Endothelial cell of umbilical vein (primary cell): ENCODE results near the gene TMEFF2.

Experiments used
- CTCF ChIP-seq, 2 donors: IDR thresholded peaks; 1 replicate in 1 of 2; 2 replicates in 1 of 2; pipeline ENCODE4 v1.5.1; 2011; ENCODE audit warnings: low read length in 2 of 2, mild to moderate bottlenecking in 2 of 2, moderate library complexity in 2 of 2, control low read depth in 1 of 2, inconsistent platforms in 1 of 2, low read depth in 1 of 2; ENCODE audit not compliant: insufficient read depth in 1 of 2; ENCODE audit errors: extremely low read depth in 1 of 2
- EZH2 ChIP-seq: IDR thresholded peaks from 2 replicates; pipeline ENCODE4 v1.6.1; 2012; ENCODE audit warnings: borderline replicate concordance, low read depth, mild to moderate bottlenecking, moderate library complexity, low read length, inconsistent platforms; ENCODE audit not compliant: severe bottlenecking
- POLR2A ChIP-seq: IDR thresholded peaks from 2 replicates; pipeline ENCODE4 v1.6.1; 2012; ENCODE audit warnings: low read depth, mild to moderate bottlenecking, control low read depth, low read length

- TF ChIP-seq CTCF (IDR thresholded peaks at IDR 0.05; ENCODE audit: extremely low read depth in 1 of 2, insufficient read depth in 1 of 2, low read depth in 1 of 2, low read length in 2 of 2) (no peak), POLR2A (no peak), EZH2 (no peak)
Measured at GRCh38 chr2:192069417-192069816, 125.3 kb downstream of the TMEFF2 start.
